Fibroblast of the conjunctiva (primary cell): ENCODE measurements around the gene RAP1GDS1.

Experiments used
- DNase-seq: peaks from one replicate; pipeline ENCODE4 v3.0.0-alpha.2; 2010; ENCODE audit warnings: low read depth

The RAP1GDS1 gene

GRCh38 chr4:98482847-98483806, 221.9 kb downstream of the RAP1GDS1 start:
- DNase-seq = no peak

GRCh38 chr4:98484031-98484430, 222.8 kb downstream of the RAP1GDS1 start:
- no peak for DNase-seq

DNA sequence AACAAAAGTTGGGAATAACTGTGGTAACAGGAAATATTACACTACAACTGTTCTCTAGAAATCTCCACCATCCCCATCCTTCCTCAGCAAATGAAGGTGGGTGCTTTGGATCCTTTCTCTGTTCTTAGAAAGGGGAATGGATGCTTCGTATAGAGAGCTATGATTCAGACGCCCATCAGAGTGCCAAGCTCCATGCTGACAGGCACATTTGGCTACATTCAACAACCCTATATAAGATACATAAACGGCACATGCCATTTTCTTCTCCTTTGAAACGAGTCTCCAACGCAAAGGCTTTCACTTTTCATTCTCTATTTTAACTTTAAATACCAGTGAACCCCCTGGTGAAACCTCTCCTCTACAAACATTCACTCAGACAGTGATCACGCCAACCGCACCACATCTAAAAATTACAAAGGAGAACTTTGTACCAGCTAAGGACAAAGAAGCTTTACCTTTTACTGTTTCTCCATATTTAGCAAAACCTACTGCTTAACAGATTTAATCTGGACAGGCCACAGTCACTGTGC, 224.7 kb downstream of the RAP1GDS1 start:
- DNase-seq = no peak

DNA sequence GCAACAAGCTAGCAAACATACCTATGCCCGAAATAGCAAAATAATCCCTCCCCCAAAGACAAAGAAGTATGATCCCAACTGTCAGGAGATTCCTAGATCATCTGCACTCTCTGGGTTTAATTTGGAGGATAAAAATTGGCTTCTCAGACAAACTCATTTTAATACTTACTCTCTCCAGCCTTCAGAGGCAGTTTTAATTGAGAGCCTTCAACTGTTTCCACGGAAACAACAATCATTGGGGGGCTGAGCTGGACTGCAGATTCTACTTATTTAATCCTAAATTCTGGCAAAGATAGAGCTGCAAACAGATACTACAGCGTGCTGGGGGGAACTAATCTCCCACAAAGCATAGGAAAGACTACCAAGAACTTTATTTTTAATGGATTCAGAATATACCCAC, 229.1 kb downstream of the RAP1GDS1 start:
- no peak for DNase-seq

- no peak for DNase-seq
Measured at GRCh38 chr4:98491899-98492559, 230.8 kb downstream of the RAP1GDS1 start.

DNA sequence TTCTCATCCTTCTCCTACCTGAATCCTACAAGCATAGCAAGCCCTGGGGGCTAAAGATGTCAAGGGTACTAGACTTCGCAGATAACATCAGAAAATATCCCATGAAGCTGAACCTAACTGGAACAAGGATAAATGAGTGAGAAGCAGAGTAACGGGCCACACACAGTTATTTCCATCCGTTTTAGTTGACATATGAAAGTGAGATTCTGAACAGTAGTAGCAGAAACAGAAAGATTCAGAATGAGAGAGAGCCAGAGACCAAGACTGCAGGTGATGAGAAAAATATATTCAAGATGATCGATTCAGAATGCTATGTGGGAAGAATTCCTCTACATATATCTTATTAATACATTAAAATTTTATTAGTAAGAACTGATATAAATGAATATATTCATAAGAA, 232.1 kb downstream of the RAP1GDS1 start:
- DNase-seq = no peak
